GM19035 (cell line): ENCODE measurements around the gene QSOX2.

Experiments used
- ATAC-seq: cut with Tn5 transposase; IDR thresholded peaks from one replicate; pipeline ENCODE4 v1.9.1; 2021; ENCODE audit not compliant: unreplicated experiment

QSOX2 gene

DNA sequence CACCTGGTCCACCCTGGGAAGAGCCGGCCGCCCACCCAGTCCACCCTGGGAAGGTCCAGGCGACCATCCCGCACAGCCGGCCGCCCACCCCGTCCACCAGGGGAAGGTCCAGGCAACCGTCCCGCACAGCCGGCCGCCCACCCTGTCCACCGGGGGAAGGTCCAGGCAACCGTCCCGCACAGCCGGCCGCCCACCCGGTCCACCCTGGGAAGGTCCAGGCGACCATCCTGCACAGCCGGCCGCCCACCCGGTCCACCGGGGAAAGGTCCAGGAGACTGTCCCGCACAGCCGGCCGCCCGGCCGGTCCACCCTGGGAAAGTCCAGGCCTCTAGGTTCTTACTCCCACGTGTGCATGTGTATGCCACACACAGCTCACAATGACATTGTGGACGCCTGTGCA, 6.7 kb upstream of the QSOX2 start:
- no peak for ATAC-seq

DNA sequence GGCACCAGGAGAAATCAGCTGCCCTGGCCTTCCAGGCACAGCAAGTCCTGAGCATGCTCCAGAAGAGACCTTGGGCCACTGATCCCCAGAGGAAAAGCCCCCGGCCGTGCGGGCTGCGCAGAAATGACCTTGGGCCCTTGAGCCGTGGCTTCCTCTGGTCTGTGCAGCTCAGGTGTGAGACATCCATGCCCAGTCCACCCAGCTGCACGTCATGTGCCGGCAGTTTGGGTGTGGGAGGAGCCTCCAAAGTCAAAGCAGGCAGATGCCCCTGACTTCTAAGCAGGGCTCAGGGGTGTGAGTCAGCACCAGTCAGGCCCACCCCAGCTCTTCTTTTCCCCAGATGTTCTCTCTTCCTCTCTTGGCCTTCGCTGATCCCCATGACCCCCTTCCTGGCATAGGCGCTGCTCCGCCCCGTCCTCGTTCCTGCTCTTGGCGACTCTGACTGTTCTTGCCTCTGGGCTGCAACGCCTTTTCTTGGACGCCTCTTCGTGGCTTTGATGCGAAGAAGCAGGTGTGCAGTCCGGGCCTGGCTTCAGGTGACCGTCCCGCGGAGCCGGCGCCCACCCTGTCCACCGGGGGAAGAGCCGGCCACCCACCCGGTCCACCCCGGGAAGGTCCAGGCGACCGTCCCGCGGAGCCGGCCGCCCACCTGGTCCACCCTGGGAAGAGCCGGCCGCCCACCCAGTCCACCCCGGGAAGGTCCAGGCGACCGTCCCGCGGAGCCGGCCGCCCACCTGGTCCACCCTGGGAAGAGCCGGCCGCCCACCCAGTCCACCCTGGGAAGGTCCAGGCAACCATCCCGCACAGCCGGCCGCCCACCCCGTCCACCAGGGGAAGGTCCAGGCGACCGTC, 5.9 kb upstream of the QSOX2 start:
- no peak for ATAC-seq

- no peak for ATAC-seq
Observed at GRCh38 chr9:136250676-136251075, 5.1 kb upstream of the QSOX2 start.

- ATAC-seq: no peak
Observed at GRCh38 chr9:136249877-136250559, 4.4 kb upstream of the QSOX2 start.

DNA sequence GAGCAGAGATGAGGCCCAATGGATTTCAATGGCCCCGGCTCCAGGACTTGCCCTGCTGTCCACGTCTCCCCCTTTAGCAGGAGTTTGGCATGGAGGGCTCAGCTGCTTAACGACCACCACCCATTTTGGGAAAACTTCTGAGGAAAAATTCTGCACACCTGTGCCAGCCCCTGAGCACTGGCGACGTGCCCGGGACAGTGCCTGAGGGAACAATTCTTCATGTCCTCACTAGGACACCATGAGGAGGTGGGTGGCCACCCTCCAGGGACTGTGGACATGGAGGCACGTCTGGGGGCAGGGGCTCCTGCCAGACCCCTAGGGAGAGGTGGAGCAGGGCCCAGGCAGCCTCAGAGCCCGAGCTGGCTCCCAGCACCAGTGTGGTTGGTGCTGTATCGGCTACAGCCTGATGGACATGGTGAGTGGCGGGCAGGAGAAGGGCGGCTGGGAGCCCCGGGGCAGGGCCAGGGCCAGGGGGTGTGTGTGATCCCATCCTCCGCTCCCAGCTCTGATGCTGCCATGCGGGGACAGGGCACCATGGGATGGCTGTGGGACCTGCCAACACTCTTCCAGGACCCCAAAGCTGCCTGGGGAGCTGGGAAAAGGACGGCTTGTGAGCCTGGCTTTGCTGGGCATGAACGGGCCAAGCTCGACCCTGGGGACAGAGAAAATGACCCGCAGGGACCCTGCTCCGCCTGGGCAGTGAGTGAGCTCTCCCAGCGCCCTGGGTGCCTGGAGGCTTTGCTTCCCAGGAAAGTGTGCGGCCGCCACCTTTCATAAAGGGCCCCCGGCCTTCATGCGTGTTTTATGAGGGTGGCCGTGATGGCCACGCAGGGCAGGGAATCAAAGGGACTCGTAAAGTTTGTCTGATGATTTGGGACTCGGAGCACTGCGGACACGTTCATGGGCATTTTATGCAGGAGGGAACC, 3.6 kb upstream of the QSOX2 start:
- no peak for ATAC-seq

GRCh38 chr9:136247947-136248637, 2.5 kb upstream of the QSOX2 start:
- ATAC-seq: no peak

DNA sequence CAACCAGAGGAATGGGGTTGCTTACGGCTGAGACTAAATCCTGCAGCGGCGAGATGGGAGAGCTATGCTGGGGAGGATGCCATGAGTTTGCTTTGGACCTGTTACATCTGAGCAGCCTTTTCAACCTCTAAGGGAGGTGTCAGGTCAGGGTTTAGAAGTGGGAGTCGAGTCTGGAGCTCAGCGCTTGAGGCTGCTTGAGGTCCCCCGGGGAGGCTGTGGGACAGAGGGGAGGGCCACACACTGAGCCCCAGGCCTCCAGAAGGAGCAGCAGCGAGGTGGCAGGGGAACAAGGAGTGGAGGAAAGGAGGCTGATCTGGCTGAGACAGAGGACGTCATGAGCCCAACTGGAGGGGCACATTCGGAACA, 1.9 kb upstream of the QSOX2 start:
- ATAC-seq: no peak

- no peak for ATAC-seq
Observed at GRCh38 chr9:136246849-136247550, 1.4 kb upstream of the QSOX2 start.

DNA sequence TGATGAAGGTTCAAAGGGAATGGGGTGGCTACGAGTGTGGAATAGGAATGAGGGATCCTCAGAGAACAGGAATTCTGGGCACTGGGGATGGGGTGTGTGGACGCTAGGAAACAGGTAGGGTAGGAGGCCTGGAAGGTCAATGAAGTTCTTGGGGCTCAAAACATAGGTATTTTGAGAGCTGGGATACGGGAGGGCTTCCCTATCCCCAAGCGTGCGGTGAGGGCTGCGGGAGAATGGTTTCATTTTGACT, 718 bp downstream of the QSOX2 start:
- ATAC-seq: no peak

DNA sequence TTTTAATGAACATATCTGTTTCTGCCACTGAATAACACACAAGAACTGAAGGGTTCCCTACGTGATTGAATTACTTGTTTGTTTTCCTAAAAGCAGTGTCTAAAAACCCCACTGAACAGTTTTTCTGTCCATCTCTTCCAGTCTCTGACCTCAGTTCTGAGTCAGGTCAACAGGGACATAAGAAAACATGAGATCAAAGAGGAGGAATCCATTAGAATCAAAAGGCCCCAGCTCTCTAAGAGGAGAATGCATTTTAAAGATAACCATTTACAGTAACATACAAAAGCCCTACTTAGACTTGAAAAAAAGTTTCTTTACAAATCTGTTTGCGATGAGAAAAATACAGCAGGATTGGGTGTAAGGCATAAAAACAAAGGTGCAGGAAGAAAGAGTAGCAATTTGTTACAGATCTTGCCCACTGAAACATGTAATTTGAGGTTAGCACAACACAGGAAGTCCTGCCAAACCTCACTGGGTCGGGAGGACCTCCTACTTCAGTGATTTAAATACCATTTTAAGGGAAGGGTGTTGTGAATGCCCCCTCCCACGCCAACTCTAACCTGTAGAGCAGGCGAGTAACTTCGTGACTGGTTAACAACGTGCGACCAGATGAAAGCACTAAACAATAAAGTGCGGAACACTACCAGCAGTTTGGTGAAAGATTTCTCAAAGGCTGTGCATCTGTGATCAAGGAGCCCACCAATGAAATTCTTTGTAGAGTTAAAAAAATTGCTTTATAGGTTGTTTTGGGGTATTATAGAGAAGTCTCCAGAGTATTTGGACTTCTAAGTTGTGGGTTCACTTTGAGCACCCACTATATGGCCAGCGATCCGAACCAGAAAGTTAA, 1.3 kb downstream of the QSOX2 start:
- no peak for ATAC-seq

DNA sequence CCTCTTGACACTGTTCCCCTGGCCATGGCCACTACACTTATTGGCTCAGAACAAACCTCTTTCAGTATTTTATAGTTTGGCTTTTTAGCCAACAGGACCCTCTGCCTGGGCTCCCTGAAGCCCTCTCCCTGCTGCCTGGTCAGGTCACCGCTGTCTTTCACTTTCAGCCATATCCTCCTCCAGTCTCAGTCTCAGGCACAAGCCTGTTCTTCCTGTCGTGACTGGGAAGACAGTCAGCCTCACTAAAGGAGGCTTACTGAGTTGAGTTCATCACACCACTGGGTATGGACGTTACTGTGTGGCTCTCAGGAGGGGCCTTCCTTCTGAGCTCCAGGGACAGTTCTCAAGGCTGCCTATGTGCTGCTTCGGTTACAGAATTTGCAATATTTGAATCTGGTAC, 2.0 kb downstream of the QSOX2 start:
- no peak for ATAC-seq

DNA sequence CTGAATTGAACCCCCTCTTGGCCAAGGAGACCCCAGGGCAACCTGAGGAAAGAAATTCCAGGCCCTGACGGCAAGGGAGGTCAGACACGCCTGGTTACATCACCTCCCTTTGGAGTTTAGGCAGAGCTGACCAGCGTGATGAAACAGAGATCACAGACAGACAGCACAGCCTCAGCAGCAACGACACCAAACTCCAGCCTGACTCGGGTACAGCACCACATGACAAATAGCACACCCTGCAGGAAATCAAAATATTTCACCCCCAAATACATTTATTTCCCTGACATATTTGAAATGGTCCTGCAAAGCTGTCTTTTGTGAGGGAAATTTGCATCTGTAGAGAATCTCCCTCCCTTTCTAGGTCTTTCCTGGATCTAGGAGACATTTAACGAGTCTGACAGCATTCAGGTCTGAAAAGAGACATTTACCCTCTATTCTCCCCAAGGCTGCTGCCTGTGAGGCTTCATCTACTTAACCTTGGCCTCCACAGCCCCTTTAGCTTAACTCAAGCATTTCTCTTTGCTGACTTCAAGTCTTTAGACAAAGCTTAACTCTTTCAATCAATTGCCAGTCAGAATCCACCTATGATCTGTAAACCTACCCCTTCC, 2.6 kb downstream of the QSOX2 start:
- no peak for ATAC-seq

DNA sequence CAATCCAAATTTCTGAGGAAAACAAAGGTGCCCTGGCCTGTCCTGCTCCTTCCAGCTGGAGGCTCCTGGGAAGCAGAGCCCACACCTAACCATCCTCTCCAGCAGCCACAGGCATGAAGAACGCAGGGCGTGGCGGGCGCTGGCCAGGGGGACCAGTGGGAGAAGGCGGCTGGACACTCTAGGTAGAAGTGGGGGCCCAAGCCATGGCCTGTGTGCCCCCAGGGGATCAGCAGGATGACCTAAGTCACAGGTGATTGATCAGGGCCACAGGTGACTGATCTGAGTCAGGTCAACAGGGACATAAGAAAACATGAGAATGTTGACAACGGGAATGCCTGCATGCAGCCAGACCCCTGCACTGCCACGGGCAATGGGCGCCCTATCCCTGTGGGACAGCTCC, 3.4 kb downstream of the QSOX2 start:
- ATAC-seq: no peak

GRCh38 chr9:136241542-136241941, 4.1 kb downstream of the QSOX2 start:
- ATAC-seq: no peak

DNA sequence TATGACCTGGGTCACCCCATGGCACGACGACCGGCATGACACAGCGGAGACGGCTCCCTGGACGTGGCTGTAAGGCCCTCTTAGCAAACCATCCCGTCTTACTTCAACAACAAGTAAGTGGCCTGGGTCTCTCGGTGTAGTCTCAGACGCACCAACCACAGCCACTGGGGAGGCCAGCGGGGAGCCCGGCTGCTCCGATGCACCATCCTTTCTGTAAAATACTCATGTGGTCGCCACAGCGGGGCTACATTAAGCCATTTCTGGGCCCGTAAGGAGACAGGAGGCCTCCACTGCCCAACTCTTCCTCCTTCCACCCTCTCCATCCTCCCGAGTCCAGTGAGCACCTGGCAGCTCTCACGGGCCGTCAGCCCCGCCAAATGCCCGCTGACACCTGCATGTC, 4.7 kb downstream of the QSOX2 start:
- no peak for ATAC-seq

DNA sequence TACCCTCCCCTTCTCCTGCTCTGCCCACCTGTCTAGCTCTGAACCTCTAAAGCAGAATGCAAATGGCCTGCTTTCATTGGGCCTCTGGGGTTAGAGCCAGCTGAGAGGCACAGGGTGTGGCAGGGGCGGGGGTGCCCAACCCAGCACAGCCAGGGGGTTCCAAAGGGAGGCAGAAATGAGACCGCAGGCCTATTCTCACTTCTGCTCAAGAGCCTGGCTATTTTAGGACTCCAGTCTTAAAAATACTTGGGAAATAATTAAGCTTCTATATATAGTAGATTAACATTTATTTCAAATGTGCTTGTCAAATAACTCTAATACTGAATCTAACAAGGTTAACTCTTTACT, 5.7 kb downstream of the QSOX2 start:
- no peak for ATAC-seq

DNA sequence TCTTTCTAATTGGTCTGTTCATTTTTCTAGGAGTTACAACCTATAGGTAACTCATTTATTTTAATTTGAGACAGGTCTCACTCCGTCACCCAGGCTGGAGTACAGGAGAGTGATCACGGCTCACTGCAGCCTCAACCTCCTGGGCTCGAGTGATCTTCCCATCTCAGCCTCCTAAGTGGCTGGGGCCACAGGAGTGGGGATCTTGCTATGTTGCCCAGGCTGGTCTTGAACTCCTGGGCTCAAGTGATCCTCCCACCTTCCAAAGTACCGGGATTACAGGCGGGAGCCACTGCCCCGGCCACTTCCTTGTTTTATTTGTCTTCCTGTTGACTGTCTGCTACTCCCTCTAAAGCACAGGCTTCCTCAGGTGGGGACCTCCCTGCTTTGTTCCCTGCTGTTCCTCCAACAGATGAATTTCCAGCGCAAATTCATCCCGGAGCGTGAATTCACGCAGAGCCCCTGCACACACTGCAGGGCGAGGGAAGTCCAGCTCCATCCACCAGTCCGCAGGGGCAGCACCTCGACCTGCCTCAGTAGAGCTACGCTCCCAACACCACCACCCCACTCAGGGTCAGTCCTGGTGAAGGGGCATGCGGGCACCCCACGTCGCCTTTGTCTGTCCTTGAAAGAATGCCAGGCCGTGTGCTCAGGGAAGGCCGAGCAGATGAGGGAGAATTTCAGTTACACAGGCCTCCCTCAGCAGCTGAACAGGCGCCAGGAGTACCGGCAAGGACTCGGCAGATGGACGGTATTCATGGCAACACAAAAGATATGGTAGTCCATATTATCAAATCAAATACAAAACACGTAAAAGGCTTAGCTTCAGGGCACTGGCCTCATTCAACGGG, 6.3 kb downstream of the QSOX2 start:
- ATAC-seq: no peak

DNA sequence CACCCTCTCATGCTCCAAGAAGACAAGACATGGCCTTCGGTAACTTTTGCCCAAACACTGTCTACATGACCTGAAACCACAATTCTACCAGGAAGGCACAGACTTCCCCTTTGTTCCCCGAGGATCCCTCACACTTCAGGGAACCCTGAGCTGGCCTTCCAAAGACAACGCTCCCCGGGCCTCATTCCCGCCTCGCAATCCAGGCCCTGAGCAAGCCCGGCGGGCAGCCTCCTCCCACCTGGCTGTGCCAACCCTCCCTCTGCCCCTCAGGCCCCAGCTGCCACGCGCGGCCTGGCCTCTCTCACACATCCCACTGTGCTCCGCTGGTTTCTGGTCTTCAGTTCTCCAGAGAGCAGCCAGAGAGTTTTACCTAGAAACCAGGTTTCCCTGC, 7.3 kb downstream of the QSOX2 start:
- ATAC-seq: no peak
